AG04449 (cell line): ENCODE measurements around the gene F9.
"Not testable (repeated sequence)": the region's sequence is repeated elsewhere in the genome, so short reads cannot be mapped to it uniquely, and the experiment has no call there.

Source experiments
- CTCF ChIA-PET: fragments of 350-600 bp; formaldehyde crosslinking; extraction: SDS; loops from one replicate; lab custom pipeline; 2021; ENCODE audit warnings: antibody characterized with exemption; lab: Yijun Ruan, JAX
- POLR2A ChIA-PET: fragments of 400-600, 350-600 bp; formaldehyde crosslinking; extraction: SDS; loops from one replicate; lab custom pipeline; 2020; ENCODE audit warnings: antibody characterized with exemption, inconsistent platforms; lab: Yijun Ruan, JAX
- DNase-seq: peaks from one replicate; pipeline ENCODE4 v3.0.0-alpha.2; 2010; ENCODE audit warnings: low read depth, low spot score
- H3K4me3 ChIP-seq: 2 replicates; pipeline ENCODE4 v1.5.1; 2011; ENCODE audit warnings: low read depth, mild to moderate bottlenecking, control low read depth, low read length
- CTCF ChIP-seq: IDR thresholded peaks from one replicate; pipeline ENCODE4 v1.5.1; 2011; ENCODE audit warnings: mild to moderate bottlenecking, moderate library complexity, low read length, control low read depth, inconsistent platforms; ENCODE audit not compliant: insufficient read depth; ENCODE audit errors: missing control alignments

F9 gene

DNA sequence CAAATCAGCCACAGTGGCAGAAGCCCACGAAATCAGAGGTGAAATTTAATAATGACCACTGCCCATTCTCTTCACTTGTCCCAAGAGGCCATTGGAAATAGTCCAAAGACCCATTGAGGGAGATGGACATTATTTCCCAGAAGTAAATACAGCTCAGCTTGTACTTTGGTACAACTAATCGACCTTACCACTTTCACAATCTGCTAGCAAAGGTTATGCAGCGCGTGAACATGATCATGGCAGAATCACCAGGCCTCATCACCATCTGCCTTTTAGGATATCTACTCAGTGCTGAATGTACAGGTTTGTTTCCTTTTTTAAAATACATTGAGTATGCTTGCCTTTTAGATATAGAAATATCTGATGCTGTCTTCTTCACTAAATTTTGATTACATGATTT lies at the start of gene F9:
Gene F9 (plus strand): TSS at position 190 of the 400 bp plus-strand sequence. CDS start 26 bp downstream, at position 216.
- ChIA-PET CTCF (no interaction called here), POLR2A (no interaction called here)
- no peak for TF ChIP-seq CTCF
- H3K4me3 ChIP-seq, result no peak within 1 kb of the TSS
- DNase-seq, result no peak

GRCh38 chrX:139483699-139484098 lies 46.8 kb upstream of the F9 start:
- CTCF ChIA-PET, result no interaction called here
- no peak for DNase-seq
- TF ChIP-seq CTCF, result no peak
- POLR2A ChIA-PET, result no interaction called here
- no peak overlapping the region for H3K4me3 ChIP-seq

DNA sequence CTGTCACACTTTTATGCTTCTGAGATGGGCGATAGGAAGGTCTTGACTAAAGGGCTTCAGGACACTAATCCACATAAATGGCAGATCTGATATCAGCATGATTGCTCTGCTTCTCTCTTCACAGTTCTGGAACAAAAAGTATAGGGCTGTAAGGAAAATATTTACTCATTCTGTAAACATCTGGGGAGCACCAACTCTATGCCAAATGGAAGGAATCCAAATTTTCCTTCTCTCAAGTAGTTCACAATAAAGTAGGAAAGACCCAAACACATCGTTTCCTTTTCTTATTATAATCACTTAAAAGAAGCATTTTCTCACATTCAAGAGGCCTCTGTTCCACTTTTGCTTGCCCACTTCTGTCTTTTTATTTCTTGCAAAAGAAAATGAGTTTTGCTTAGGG lies 45.9 kb upstream of the F9 start:
- no peak overlapping the region for H3K4me3 ChIP-seq
- ChIA-PET POLR2A (no interaction called here), CTCF (no interaction called here)
- no peak for TF ChIP-seq CTCF
- no peak for DNase-seq

- TF ChIP-seq CTCF, result no peak
- H3K4me3 ChIP-seq, result no peak overlapping the region
- POLR2A ChIA-PET, result no interaction called here
- no peak for DNase-seq
- CTCF ChIA-PET, result no interaction called here
Observed at GRCh38 chrX:139495324-139495723, 35.2 kb upstream of the F9 start.

- no peak for TF ChIP-seq CTCF
- CTCF ChIA-PET, result no interaction called here
- POLR2A ChIA-PET, result no interaction called here
- H3K4me3 ChIP-seq, result no peak overlapping the region
- DNase-seq, result no peak
Observed at GRCh38 chrX:139506333-139506732, 24.2 kb upstream of the F9 start.

DNA sequence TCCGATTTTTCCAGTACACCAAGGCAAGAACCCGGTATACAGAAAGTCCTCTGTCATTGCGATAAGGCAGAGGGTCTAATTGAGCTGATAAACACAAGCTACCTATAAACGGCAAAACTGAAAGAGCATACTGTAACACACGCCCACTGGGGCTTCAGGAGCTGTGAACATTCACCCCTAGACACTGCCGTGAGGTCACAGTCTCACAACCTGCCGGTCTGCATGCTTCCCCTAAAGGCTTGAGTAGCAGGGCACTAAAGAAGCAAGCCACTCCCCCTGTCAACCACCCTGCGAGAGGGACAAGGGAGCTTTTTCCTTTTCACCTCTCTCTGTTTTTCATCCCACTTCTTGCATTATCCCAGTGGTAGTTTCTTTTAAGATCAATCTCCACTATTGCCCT lies 22.4 kb upstream of the F9 start:
- CTCF ChIA-PET, result no interaction called here
- DNase-seq, result no peak
- POLR2A ChIA-PET, result no interaction called here
- no peak overlapping the region for H3K4me3 ChIP-seq
- TF ChIP-seq CTCF, result no peak

DNA sequence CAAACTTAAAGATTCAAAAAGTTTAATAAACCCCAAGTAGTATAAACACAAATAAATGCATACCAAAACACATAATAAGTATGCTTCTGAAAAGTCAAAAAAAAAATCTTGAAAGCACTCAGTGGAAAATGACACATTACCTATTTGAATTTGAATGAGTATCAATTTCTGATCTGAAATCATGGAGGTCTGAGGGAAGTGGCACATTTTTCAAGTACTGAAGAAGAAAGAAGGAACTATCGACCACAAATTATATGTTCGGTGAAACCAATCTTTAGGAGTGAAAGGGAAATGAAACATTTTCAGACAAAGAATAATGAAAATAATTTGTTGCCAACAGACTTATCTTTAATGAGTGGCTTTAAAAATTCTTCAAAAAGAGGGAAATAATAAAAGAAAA lies 12.1 kb upstream of the F9 start:
- CTCF ChIA-PET, result no interaction called here
- H3K4me3 ChIP-seq, result no peak overlapping the region
- no peak for DNase-seq
- POLR2A ChIA-PET, result no interaction called here
- TF ChIP-seq CTCF, result no peak

GRCh38 chrX:139528829-139529228 lies 1.7 kb upstream of the F9 start:
- POLR2A ChIA-PET, CTCF ChIA-PET, H3K4me3 ChIP-seq, DNase-seq: not testable (repeated sequence)
